Chondrocyte (in vitro differentiated cells): ENCODE results near the gene RIC8B. TPM values are rescaled to one million over a fixed set of nuclear protein-coding genes. Genes with fewer than 3 reads are reported as not detected.

Experiments
- DNase-seq: peaks from one replicate; pipeline ENCODE4 v3.0.0; 2021; ENCODE audit warnings: mixed read lengths, low spot score
- H3K27ac Mint-ChIP-seq: one replicate; pipeline ENCODE4 v1.8.0; 2021; ENCODE audit warnings: mild to moderate bottlenecking, moderate library complexity, mixed read lengths; ENCODE audit not compliant: unreplicated experiment
- H3K27me3 Mint-ChIP-seq: 2 replicates; pipeline ENCODE4 v1.8.0; 2021; ENCODE audit warnings: low read depth, mixed read lengths
- H3K36me3 Mint-ChIP-seq: 2 replicates; pipeline ENCODE4 v1.8.0; 2021; ENCODE audit warnings: low read depth, mixed read lengths
- H3K4me1 Mint-ChIP-seq: 2 replicates; pipeline ENCODE4 v1.8.0; 2021; ENCODE audit warnings: low read depth, mild to moderate bottlenecking, mixed read lengths
- H3K4me3 Mint-ChIP-seq: one replicate; pipeline ENCODE4 v1.8.0; 2021; ENCODE audit warnings: mild to moderate bottlenecking, moderate library complexity, mixed read lengths; ENCODE audit not compliant: unreplicated experiment
- H3K9me3 Mint-ChIP-seq: 2 replicates; pipeline ENCODE4 v1.8.0; 2021; ENCODE audit warnings: low read depth, mixed read lengths
- total RNA-seq: library from RNA; stranded (reverse); gene quantifications from 3 replicates; pipeline ENCODE4 v1.2.1, GENCODE V29; 2021
- TF ChIP-seq, protein P1 (sequence below): fragments of 200-600 bp; sonication (generic); IDR thresholded peaks from 2 replicates; pipeline ENCODE4 v1.5.0; 2021; ENCODE audit warnings: antibody characterized with exemption, mild to moderate bottlenecking, moderate library complexity

Gene RIC8B
- total RNA-seq, 1 donor from 2014 or later, result 12.3 TPM

GRCh38 chr12:106773286-106774004 lies 1.0 kb upstream of the RIC8B start:
- TF ChIP-seq, protein P1, sequence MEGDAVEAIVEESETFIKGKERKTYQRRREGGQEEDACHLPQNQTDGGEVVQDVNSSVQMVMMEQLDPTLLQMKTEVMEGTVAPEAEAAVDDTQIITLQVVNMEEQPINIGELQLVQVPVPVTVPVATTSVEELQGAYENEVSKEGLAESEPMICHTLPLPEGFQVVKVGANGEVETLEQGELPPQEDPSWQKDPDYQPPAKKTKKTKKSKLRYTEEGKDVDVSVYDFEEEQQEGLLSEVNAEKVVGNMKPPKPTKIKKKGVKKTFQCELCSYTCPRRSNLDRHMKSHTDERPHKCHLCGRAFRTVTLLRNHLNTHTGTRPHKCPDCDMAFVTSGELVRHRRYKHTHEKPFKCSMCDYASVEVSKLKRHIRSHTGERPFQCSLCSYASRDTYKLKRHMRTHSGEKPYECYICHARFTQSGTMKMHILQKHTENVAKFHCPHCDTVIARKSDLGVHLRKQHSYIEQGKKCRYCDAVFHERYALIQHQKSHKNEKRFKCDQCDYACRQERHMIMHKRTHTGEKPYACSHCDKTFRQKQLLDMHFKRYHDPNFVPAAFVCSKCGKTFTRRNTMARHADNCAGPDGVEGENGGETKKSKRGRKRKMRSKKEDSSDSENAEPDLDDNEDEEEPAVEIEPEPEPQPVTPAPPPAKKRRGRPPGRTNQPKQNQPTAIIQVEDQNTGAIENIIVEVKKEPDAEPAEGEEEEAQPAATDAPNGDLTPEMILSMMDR, result no peak

DNA sequence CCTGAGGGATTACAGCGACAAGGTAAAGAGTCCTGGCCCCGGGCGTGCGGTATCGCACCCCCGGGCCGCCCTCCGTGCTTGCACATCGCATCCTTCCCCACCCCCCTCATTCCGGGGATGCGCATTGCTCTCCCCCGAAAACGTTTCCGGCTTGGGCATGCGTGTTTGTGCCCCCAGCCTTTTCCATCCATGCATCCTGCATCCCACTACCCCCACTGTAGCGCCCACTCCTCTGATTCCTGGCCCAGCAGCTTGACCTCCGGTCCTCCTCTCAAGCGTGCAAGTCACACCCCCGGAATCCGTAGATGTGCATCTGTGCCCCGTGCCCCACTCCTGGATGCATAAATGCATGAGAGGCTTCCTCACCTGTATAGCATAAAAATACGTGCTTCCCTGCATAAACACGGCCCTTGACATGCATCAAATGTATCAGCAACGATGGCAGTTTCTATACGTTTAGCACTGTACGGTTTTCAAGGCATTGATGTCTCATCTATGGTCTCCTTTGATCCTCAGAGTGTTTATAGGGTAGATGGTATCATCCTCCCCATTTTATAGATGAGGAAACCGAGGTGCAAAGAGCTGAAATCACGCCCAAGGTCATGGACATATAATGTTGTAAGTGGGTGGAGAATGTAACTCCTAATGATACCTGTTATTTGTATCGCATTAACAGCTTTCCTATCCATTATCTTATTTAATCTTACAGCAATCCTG lies 484 bp downstream of the RIC8B start:
- Mint-ChIP-seq H3K27me3 (no peaks in the 10 kb centered on the region), H3K36me3 (no peaks in the 10 kb centered on the region), H3K4me3 (peak overlapping the region; percentile 93), H3K4me1 (peaks cover 50% of the 10 kb centered on the region), H3K9me3 (no peaks in the 10 kb centered on the region), H3K27ac (peak overlapping the region; percentile 100)
- TF ChIP-seq, protein P1, result no peak
- DNase-seq, result no peak

More at GRCh38 chr12:106773286-106774004, 1.0 kb upstream of the RIC8B start:
- H3K9me3 Mint-ChIP-seq, result no peaks in the 10 kb centered on the region
- H3K36me3 Mint-ChIP-seq, result no peaks in the 10 kb centered on the region
- no peaks in the 10 kb centered on the region for H3K27me3 Mint-ChIP-seq
- peak overlapping the region; percentile 93 for H3K4me3 Mint-ChIP-seq
- peaks cover 62% of the 10 kb centered on the region for H3K4me1 Mint-ChIP-seq
- DNase-seq, result no peak
- peak overlapping the region; percentile 100 for H3K27ac Mint-ChIP-seq

GRCh38 chr12:106776897-106777296 lies 2.4 kb downstream of the RIC8B start:
- H3K27me3 Mint-ChIP-seq, result no peaks in the 10 kb centered on the region
- H3K27ac Mint-ChIP-seq, result no peak overlapping the region
- H3K4me3 Mint-ChIP-seq, result no peak overlapping the region
- H3K9me3 Mint-ChIP-seq, result no peaks in the 10 kb centered on the region
- TF ChIP-seq, protein P1, result no peak
- H3K36me3 Mint-ChIP-seq, result no peaks in the 10 kb centered on the region
- no peak for DNase-seq
- peaks cover 52% of the 10 kb centered on the region for H3K4me1 Mint-ChIP-seq

- Mint-ChIP-seq H3K4me3 (no peak overlapping the region), H3K36me3 (peaks cover 2% of the 10 kb centered on the region), H3K9me3 (no peaks in the 10 kb centered on the region), H3K27me3 (no peaks in the 10 kb centered on the region), H3K4me1 (peaks cover 31% of the 10 kb centered on the region), H3K27ac (no peak overlapping the region)
- DNase-seq, result no peak
- TF ChIP-seq, protein P1, result no peak
Measured at GRCh38 chr12:106780010-106780631, 5.6 kb downstream of the RIC8B start.

DNA sequence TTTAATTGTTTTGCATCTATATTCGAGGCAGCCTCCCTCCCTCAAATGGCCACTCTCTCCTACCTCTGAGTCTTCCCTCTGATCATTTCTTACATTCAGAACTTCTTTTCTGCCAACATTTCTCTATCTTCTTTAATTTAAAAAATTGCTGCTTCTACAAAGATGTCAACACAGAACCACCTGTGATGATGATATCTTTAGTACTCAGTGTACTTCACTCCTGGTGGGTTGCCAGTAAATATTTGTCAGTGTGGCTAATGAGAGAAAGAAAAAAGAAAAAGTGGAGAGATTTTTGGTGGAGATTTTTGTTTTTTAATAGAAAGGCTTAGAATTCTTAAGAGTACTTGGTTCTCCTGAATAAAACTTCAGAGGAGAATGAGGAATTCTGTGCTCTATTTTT lies 8.1 kb downstream of the RIC8B start:
- TF ChIP-seq, protein P1, result no peak
- no peak for DNase-seq
- Mint-ChIP-seq H3K27ac (peak overlapping the region; percentile 18), H3K4me1 (peaks cover 16% of the 10 kb centered on the region), H3K27me3 (no peaks in the 10 kb centered on the region), H3K4me3 (no peak overlapping the region), H3K36me3 (peaks cover 6% of the 10 kb centered on the region), H3K9me3 (no peaks in the 10 kb centered on the region)
